Ovary (tissue), 9 donors: ENCODE data around the gene HAND1. TPM values are rescaled to one million over a fixed set of nuclear protein-coding genes. Genes with fewer than 3 reads are reported as not detected.

Experiments used
- DNase-seq, 5 donors: peaks; one replicate each; pipeline ENCODE4 v3.0.0-alpha.2; 2019 to 2020
- H3K27ac ChIP-seq, 2 donors: fragments of 200-600 bp; one replicate each; pipeline versions ENCODE4 v1.5.1 to v1.8.0; 2019 to 2022
- H3K27me3 ChIP-seq: fragments of 200-600 bp; one replicate; pipeline ENCODE4 v1.8.0; 2022
- H3K36me3 ChIP-seq: fragments of 200-600 bp; sonication (generic); one replicate; pipeline ENCODE4 v1.5.1; 2019
- H3K4me1 ChIP-seq: one replicate; pipeline ENCODE4 v1.8.1; 2013; ENCODE audit warnings: mild to moderate bottlenecking, moderate library complexity; ENCODE audit not compliant: insufficient read depth
- H3K4me3 ChIP-seq: fragments of 200-600 bp; sonication (generic); one replicate; pipeline ENCODE4 v1.5.1; 2017
- H3K9me3 ChIP-seq, 2 donors: fragments of 200-600 bp in 1 of 2; sonication (generic) in 1 of 2; one replicate each; pipeline versions ENCODE4 v1.5.1 to v1.8.1; 2013 to 2019; ENCODE audit warnings: mild to moderate bottlenecking in 1 of 2, moderate library complexity in 1 of 2
- EP300 ChIP-seq: sonication (generic); formaldehyde crosslinking; IDR thresholded peaks from one replicate; pipeline ENCODE4 v1.6.1; 2017; ENCODE audit warnings: antibody characterized with exemption
- POLR2A ChIP-seq: fragments of 450-650 bp; IDR thresholded peaks from one replicate; pipeline ENCODE4 v1.6.1; 2017; ENCODE audit warnings: antibody characterized with exemption, mild to moderate bottlenecking, moderate library complexity
- WGBS, 3 donors: extraction: QIAGEN DNeasy Blood & Tissue Kit in 1 of 3; methylation state at CpG; one replicate each; pipeline versions ENCODE4 v1.1.5 to v1.1.7; 2013 to 2017; 5-methylcytosine and 5-hydroxymethylcytosine counted together
- intact Hi-C, 4 donors: fragments of 100-400 bp; cut with DNase I; formaldehyde crosslinking; loops; one replicate each; pipeline versions ENCODE4 v1.11.0 to v1.15.1; 2022 to 2023
- polyA plus RNA-seq, 2 donors: library from polyadenylated mRNA; stranded (reverse); fragments of 200-250 nt in 1 of 2; fragments of 350-450 nt in 1 of 2; fragmentation: Illumina TruSeq in 1 of 2; extraction: RNeasy Lipid Tissue Mini Kit (QIAGEN cat#74804) in 1 of 2; gene quantifications; one replicate each; pipeline ENCODE4 v1.2.3, GENCODE V29; 2013 to 2014
- total RNA-seq, 7 donors: library from RNA; depleted of rRNA in 2 of 7; stranded (reverse); fragments of >200 nt in 2 of 7; fragmentation: NEBNext Ultra II Directional in 3 of 7; extraction: Animal tissue kit (Norgen Biotek cat#: 25700) in 3 of 7; gene quantifications; one replicate each; pipeline versions ENCODE4 v1.1.0 to v1.2.4, GENCODE V29; 2016 to 2023
- TF ChIP-seq, protein P1 (sequence below), 3 donors: fragments of 450-650 bp in 2 of 3; fragments of 200-600 bp in 1 of 3; IDR thresholded peaks; one replicate each; pipeline versions ENCODE4 v1.5.1 to v1.8.0; 2016 to 2022; ENCODE audit warnings: antibody characterized with exemption in 3 of 3, mild to moderate bottlenecking in 1 of 3
- donor health status: DM: no; HTN: no; CAD: no; lungs with moderate emphysema.
- donor health status: DM: no; HTN: no; CAD: no.
- donor health status: Bipolar disorder and iron deficiency.
- donor health status: DM: yes; HTN: yes; CAD: no.
- donor health status: DM: no; HTN: no; CAD: no.
- donor health status: DM: yes; HTN: yes; CAD: no.

The HAND1 gene
- total and polyA plus RNA-seq, 9 donors, result not detected

DNA sequence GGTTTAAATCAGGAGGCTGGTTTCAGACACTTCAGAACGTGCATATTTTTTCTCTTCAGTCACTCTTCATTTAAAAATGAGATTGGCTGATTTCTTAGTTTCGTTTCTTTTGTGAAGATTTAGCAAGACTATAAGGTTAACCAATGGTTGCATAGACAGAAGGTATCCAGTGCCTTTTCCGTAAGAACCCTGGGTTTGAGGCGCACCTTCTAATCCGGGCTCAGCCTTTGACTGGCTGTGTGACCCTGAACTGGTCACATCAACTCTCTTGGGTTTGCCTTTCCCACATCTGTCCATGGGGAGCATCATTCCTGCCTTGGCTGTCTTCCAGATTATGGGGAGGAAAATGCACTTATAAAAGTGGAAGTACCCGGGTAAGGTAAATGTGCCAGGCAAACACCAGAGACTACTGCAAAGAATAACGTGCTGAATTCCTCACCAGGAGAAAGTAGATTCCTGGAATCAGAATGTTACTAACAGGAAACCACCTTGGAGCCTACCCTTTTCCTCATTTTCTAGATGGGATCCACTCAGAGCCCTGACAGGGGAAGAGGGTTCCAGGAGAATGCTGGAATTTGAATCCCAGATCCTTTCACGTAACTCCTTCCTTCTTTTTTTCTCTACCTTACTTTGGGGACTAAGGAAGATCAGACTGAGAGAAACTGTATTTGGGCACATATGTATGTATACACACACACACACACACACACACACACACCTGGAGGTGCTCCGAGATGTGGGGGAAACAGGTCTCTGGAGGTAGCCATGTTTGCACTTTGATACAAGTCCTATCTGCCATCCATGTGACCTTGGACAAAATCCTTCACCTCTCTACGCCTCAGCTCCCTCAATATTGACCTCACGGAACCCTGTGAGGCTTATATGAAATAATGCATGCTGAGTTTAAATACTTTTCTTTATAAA is 6.8 kb downstream of the HAND1 start:
- intact Hi-C loops, result loop anchor here in 1 of 4 donors (10.0 kb wide), 1 partner anchor 154 kb away; no protein-coding TSS in a partner anchor
- no peak overlapping the region for H3K27ac ChIP-seq

DNA sequence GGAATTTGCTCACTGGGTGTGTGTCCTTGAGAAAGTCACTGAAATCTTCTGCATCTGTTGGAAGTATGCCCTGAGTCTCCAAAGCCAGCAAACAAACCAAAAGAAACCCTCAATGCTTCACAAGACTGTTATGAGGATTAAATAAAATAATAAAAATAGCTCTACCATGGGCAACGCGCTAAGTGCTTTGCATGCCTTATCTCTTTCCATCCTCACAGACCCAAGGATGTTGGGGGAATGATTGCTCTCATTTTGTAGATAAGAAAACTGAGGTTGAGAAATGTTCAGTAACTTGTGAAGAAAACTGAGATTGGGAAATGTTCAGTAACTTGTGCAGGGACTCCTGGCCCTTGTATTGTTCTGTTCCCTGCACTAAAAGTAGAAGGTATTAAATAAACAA is 7.9 kb downstream of the HAND1 start:
- 44 to 55% (median 48%) methylated on average over 2 of the region's 2 CpGs for WGBS, 3 donors
- Histone ChIP-seq H3K4me3 (no peak overlapping the region), H3K27me3 (no peaks in the 10 kb centered on the region), H3K9me3 (no peaks in the 10 kb centered on the region), H3K36me3 (no peaks in the 10 kb centered on the region), H3K27ac (no peak overlapping the region), H3K4me1 (no peaks in the 10 kb centered on the region)
- TF ChIP-seq EP300, result no peak
- DNase-seq, result no peak
- intact Hi-C loops, result loop anchor here in 1 of 4 donors (10.0 kb wide), 1 partner anchor 155 kb away; no protein-coding TSS in a partner anchor

More for the DNA sequence above, 6.8 kb downstream of the HAND1 start:
- no peak for TF ChIP-seq EP300
- no peak for TF ChIP-seq POLR2A
- TF ChIP-seq, protein P1, sequence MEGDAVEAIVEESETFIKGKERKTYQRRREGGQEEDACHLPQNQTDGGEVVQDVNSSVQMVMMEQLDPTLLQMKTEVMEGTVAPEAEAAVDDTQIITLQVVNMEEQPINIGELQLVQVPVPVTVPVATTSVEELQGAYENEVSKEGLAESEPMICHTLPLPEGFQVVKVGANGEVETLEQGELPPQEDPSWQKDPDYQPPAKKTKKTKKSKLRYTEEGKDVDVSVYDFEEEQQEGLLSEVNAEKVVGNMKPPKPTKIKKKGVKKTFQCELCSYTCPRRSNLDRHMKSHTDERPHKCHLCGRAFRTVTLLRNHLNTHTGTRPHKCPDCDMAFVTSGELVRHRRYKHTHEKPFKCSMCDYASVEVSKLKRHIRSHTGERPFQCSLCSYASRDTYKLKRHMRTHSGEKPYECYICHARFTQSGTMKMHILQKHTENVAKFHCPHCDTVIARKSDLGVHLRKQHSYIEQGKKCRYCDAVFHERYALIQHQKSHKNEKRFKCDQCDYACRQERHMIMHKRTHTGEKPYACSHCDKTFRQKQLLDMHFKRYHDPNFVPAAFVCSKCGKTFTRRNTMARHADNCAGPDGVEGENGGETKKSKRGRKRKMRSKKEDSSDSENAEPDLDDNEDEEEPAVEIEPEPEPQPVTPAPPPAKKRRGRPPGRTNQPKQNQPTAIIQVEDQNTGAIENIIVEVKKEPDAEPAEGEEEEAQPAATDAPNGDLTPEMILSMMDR (IDR thresholded peaks at IDR 0.05), result no peak
- Histone ChIP-seq H3K9me3 (no peaks in the 10 kb centered on the region), H3K4me3 (no peak overlapping the region), H3K4me1 (no peaks in the 10 kb centered on the region), H3K27me3 (no peaks in the 10 kb centered on the region), H3K36me3 (no peaks in the 10 kb centered on the region)
- DNase-seq, result no peak
- WGBS, 3 donors, result 23 to 35% (median 24%) methylated on average over 11 of the region's 11 CpGs

DNA sequence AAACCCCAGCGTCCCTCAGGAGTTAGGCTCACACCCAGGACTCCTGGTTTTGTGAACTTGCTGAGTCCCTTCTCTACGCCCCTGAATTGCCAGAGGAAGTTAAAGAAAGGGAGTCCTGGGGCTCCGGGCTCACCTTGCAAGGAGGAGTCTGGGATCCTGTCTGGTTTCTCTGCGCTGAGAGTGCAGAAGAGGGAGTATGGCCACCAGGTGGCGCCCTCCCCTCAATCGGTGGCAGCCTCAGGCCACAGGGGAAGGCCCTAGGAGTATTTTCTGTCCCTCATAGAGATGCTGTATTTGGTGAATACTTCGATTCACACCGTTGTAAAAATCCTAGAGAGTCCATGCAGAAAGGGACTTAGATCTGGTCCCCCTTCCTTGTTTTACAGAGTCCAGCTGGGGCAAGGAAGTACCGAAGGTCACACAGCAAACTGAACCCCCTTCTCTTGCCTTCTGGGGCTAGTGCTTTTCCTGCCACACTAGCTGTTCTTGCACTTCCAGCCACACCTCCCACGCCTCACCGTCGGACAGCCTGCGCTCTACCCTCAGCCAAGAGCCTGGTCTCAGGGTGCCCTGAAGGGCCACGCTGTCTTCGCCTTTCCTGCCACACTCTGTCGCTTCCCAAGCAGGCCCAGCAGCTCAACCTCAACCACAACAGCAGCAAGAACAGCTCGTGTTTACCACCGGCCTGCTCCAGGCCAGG is 10.2 kb downstream of the HAND1 start:
- intact Hi-C loops, result loop anchor here in 2 of 4 donors (5.0 to 10.0 kb wide), 2 partner anchors 169 to 177 kb away; no protein-coding TSS in a partner anchor
- H3K4me3 ChIP-seq, result no peak overlapping the region
- H3K27ac ChIP-seq, result no peak overlapping the region
- no peaks in the 10 kb centered on the region for H3K36me3 ChIP-seq
- H3K9me3 ChIP-seq, result no peaks in the 10 kb centered on the region
- DNase-seq, result peak; percentile 49 to 86 (median 72)
- 39 to 46% (median 44%) methylated on average over 18 of the region's 18 CpGs for WGBS, 3 donors
- no peaks in the 10 kb centered on the region for H3K27me3 ChIP-seq
- H3K4me1 ChIP-seq, result no peaks in the 10 kb centered on the region
- TF ChIP-seq POLR2A, result no peak
- TF ChIP-seq, protein P1 (IDR thresholded peaks at IDR 0.05), result peak; percentile 37 to 72 (median 50)

DNA sequence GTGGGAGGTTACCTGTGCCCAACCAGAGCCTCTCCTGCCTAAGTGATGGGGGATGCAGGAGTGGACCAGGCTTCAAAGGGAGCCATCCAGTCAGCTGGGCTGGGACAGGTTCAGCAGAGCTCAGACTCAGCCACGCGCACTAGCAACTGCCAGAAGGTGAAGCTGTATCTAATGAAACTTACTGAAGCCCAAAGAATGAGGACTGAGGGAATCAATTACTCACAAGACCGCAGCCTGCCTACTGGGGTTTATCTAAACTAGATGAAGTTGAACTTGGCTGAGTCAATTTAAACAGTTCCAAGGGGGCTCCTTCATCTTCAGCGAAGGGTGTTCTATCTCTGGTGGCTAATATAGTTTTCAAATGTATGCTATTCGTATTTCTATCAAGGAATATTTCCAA is 11.4 kb downstream of the HAND1 start:
- no peaks in the 10 kb centered on the region for H3K9me3 ChIP-seq
- no peaks in the 10 kb centered on the region for H3K36me3 ChIP-seq
- no peaks in the 10 kb centered on the region for H3K4me1 ChIP-seq
- H3K27me3 ChIP-seq, result no peaks in the 10 kb centered on the region
- H3K4me3 ChIP-seq, result no peak overlapping the region
- no peak for TF ChIP-seq POLR2A
- TF ChIP-seq, protein P1 (IDR thresholded peaks at IDR 0.05), result no peak
- no peak for TF ChIP-seq EP300
- WGBS, 3 donors, result 82 to 84% (median 84%) methylated on average over 5 of the region's 5 CpGs
- no peak overlapping the region for H3K27ac ChIP-seq
- no peak for DNase-seq
- intact Hi-C loops, result loop anchor here in 2 of 4 donors (5.0 to 10.0 kb wide), 2 partner anchors 171 to 178 kb away; no protein-coding TSS in a partner anchor
